Stimulated activated CD4-positive, alpha-beta T cell treated with anti-CD3 and anti-CD28 coated beads, TNF-alpha, amount 100 ng/mL, for 1 hour (primary cell): ENCODE results near the gene SKI.
"Not testable (repeated sequence)": the region's sequence is repeated elsewhere in the genome, so short reads cannot be mapped to it uniquely, and the experiment has no call there.

Experiments
- DNase-seq, 3 donors: peaks; one replicate each; pipeline ENCODE4 v3.0.0-alpha.2; 2020; ENCODE audit warnings: low read depth in 3 of 3, low spot score in 1 of 3

SKI gene

DNA sequence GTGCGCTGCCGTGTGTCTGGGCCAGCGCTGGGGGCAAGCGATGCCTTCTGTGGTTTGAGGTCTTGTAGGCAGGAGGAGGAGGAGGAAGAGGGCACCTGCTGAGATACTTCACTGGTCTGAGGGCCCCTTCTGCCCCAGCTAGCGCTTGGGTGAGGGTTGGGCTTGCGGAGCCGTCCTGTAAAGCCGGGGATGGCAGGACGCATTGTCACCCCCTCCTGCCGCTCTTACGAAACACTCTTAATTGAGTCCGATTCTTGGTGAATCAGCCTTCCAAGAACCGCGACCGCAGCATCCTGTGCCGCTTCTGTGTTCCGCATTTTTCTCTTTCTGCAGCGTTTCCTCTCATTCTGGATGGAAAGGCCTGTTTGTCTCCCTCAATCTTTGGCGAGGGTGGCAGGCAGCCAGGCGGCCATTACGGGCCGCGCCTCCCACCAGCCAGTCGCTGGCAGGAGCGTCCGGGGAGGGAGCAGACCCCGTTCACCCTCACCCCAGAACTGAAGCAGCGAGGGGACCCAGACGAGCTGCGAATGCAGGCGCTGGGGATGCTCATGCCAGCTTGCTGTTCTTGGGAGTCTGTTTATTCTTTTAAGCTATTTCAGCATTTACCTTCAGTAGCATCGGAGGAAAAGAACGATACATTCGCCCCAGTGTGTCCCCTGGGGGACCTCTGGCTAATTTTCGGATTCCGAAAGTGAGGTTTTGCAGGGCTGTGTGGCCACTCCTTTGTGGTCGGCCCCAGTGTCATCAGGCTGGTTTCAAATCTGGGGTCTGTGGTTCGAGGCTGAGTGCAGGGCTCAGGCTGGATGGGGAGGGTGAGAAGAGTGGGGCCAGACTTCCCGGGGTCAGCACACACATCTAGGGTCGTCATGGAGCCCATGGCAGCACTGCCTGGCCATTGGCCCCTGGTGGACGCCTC, 62.7 kb downstream of the SKI start:
- peak; percentile 40 to 55 (median 42) for DNase-seq

DNA sequence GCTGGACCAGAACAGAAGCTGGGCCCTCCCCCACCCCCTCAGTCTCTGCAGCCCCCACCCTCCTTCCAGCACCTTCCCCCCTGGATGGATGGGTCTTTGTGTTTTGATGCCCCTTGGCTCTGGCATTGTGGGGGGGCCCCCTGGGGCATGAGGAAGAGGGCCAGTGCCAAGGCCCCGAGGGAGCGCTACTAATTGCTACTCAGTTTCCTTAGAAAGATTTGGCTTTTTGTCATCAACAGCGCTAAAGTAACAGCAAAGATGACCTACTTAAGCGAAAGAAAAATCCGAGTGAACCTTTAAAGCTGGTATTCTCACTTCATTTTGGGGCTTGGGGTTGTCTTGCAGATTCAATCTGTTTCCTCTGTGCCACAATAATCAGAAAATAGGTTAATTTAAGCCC, 63.5 kb downstream of the SKI start:
- no peak for DNase-seq

DNA sequence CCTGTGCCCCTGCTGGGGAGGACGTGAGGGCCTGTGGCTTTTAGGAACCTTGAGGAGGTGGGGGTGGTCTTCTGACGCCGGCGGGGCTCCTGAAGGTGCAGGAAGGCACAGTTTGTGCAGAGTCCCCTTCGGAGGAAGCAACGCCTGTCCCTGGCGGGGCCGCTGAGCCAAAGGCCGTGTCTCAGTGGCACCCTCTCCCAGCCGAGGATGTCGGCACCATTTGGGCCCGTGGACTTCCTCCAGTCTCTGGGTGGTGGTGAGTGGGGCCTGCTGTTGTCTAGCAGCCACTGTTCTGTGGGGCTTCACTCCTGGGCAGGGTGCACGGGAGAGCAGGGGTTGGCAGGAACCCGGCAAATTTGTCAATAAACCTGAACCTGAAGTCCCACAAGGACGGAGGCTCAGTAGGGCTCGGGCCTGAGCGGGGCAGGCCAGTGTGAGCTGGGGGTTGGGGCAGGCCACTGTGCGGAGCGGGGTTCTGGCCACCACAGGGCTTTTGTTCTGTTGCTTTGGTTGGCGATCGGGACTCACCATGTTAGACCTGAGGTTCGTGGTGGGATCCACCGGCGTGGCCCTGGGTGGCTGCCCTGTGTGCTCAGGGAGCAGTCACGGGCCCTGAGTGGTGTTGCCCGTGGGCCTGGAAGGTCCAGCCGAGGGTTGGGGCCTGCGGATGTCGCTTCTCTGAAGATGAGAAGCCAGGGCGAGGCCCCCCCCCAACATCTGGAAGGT, 64.8 kb downstream of the SKI start:
- no peak for DNase-seq

DNA sequence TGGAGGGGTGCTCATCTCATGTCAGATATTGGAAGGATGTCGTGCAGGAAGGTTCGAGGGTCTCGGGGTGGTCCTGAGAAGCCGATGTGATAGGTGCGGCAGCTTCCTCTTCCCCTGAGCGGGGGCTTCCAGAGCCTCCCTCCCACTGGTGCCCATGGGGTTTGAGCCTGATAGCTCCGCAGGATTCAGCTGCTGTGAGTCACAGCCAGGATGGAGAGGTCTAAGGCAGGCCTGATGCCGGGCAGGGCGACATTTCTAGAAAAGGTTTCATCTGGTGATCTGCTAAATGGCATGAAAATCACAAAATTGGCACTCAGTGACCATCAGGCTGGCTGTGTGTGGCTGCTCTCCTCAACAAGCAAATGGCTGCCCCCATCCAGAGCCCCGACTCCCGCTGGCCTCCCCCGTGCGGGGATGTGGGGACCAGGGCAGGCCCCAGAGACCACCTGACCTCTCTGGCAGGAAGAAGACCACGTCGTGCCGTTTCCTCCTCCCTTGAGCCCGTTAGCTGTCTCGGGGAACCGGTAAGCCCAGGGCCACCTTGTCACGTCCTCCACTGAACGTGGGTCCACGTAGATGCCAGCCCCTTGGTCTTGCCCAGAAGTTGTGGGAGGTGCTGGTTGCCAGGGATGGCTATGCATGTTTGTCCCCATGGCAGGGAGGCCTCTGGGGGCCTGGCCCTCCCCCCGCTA, 66.1 kb downstream of the SKI start:
- no peak for DNase-seq

DNA sequence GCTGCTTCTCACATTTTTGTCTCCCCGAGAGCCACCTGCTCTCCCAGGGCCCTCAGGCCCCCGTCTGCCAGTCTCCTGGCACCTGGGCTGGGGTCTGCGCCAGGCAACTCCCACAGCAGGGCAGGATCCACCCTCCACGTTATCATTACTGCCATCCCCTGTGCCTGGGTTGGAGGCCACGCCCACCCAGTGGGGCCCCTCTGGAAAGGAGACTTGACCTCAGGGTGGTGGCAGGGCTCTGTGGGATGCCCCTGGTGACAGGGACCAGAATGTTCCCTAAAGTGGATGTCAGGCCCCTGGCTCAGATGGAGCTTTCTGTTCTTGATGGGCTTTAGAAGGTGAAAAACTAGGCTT, 66.6 kb downstream of the SKI start:
- no peak for DNase-seq

DNA sequence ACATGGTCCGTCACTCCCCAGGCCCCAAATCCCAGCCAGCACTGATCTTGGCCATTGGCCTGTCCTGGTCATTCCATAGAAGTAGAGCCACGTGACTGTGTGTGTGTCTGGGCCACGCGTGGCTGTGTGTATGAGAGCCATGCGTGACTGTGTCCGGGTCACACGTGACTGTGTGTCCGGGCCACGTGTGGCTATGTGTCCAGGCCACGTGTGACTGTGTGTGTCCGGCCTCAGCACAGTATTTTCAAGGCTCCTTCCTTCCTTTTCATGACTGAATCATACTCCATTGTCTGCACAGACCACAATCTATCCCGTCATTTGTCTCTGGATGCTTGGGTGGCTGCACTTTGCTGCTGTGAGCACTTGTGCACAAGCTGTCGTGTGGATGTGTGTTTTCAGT, 67.4 kb downstream of the SKI start:
- no peak for DNase-seq

DNA sequence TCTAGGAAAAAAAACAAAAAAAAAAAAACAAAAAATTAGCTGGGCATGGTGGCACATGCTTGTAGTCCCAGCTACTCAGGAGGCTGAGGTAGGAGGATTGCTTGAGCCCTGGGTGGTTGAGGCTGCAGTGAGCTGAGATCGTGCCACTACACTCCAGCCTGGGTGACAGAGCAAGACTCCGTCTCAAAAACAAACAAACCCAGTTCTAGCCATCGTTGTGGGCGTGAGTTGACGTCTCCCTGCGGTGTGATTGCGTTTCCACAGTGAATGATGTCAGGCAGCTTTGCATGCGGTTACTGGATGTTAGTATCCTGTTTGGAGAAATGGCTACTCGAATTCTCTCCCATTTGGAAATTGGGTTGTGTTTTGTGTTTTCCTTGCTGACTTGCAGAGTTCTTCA, 68.1 kb downstream of the SKI start:
- not testable (repeated sequence) for DNase-seq

DNA sequence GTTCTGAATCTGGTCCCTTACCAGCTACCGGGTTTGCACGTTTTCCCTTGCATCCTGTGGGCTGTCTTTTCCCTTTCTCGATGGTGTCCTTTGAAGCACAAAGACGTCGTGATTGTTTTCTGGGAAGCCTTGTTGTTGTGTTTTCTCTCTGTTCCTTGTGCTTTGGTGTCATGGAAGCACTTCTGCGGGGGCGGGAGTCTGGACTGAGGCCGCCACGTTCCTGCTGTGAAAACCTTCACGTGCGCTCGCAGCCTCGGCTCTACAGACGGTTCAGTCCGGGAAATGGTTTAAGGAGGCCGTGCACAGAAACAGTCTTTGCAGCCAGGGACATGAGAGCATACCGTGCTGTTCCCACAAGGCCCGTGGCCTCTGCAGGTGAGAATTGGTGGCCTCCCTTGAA, 68.5 kb downstream of the SKI start:
- no peak for DNase-seq

DNA sequence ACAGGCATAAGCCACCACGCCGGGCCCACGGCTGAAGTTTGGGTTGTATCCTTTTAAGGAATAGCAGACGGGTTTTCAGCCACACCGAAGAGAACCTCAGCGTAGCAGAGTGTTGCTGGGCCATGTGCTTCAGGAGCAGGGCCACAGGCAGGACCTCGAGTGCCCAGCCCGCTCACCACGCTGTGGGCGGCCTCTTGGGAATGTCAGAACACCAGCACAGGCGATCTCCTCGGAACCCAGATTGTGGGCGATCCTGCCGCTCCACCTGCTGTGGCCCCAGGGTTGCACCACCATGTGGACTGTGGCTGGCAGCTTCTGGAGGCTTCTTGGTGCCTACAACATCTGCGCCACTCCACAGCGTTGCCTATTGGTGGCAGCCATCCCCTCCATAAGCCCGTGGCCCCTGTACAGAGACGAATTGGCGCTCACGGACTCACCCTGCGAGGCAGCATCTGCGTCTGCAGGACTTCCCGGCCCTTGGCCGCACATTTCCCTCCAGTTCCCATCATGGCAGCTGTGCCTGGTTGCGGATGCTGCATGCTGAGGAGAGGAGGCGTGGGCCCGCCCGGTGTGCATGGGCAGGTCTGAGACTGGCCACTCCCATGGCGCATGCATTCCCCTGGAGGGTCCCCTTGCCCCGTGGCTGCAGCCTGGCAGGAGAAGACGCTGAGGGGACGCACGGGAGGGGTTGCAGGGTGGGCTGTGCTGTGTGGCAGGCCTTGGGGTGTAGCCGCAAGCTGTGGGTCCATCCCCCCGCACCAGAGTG, 69.3 kb downstream of the SKI start:
- DNase-seq = no peak

DNA sequence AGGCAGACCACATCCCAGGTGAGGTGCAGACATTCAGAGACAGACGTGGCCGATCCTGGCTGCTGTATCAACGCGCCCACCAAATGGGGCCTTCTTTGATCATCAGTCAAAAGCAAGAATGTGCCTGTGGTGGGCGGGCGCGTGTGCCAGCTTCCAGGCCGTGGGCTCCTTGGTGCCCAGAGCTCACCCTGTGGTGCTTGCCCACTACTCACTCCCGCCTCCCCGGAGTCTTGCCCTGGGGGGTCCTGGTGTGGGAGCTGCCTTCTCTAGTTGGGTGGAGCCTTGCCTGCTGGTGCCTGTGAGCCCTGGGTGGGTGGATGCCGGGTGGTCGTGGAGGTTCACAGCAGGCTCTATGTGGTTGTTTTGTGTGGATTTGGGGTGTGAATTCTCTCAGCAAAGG, 70.6 kb downstream of the SKI start:
- no peak for DNase-seq

DNA sequence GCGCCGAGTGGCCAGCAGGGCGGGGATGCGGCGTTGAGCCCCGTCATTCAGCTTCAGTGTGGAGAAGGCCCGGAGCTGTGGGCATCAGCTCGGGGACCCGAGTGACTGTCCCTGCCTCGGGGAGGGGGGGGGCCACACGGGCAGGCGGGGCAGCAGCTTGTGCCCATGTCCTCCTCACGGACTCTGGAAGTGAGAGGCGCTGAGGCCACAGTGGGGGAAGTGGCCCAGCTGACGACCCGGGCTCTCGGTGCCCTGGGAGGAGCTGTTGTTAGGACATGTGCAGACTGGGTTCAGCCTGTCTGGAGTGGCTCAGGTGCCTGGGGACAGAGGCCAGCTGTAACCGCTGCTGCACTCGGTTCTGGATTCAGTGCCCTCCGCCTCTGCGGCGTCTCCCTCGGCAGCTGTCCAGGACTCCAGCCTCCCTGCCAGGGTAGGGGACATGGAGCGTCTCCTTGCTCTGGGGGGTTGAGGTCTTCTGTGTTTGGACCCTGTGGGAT, 71.1 kb downstream of the SKI start:
- no peak for DNase-seq

DNA sequence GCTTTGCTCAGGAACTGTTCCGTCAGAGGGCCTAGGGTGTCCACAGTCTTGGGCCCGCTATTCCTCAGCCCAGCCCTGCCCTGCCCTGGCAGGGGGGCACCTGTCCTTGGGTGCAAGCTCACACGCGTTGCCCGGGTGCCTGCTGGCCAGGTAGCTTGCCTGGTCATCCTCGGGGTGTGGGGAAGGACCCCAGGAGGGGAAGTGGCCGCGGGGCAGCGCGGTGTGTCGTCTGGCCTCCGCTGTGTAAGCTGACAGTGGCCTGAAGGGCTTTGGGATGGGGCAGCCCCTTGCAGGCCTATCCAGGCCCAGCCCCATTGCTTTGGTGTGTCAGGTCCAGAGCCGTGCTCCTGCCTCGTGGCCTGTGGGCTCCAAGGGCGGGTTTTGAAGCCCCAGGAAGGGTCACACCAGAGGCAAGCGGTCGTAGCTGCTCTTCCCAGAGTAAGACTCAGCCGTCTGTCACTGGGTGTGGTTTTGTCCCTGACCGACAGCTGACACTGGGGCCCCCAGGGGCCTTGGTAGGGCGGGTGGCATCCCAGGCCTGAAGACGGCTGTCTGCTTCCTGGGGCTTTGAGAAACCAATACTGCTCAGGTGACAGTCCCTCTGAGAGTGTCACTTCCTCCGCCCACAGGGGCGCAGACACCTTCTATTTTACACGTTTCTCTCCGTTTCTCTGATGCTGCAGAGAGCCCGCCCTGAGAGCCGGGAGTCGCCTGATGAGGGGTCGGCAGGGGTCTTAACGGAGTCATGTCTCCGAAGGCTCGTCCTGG, 72.1 kb downstream of the SKI start:
- peak; percentile 52 to 58 (median 53) for DNase-seq

DNA sequence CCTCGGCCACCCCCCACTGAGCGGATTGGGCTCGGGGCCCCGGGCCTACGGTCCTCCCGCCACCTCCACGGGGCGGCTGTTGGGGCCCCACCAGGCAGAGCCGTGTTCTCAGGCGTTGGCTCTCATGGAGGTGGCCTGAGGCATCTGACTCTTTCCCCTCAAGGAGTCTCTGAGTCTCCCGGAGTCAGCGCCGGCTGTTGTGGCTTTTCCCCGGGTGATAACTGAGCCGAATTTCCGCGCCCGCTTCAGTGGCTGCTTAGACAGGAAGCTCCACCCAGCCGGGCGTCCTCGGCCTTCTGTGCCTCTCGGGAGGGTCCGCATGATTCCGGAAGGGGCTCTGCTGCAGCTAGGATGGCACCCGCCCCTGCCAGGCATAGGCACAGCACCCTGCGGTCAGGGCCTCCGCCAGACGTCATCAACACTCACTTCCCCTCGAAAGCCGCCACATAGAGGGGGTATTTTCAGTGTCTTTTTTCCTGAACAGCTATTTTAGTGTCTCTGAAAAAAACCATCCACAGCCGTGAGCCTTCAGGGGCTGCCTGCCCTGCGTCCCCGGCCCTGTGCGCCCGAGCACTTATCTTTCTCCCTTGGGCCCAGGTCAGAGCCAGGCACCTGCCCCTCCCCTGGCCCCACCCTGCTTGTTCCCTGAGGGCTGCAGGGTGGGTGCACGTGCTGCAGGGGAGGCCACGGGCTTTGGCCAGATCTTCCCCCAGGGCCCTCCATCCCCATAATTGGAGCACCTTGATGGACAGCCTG, 72.9 kb downstream of the SKI start:
- peak; percentile 59 to 92 (median 87) for DNase-seq

DNA sequence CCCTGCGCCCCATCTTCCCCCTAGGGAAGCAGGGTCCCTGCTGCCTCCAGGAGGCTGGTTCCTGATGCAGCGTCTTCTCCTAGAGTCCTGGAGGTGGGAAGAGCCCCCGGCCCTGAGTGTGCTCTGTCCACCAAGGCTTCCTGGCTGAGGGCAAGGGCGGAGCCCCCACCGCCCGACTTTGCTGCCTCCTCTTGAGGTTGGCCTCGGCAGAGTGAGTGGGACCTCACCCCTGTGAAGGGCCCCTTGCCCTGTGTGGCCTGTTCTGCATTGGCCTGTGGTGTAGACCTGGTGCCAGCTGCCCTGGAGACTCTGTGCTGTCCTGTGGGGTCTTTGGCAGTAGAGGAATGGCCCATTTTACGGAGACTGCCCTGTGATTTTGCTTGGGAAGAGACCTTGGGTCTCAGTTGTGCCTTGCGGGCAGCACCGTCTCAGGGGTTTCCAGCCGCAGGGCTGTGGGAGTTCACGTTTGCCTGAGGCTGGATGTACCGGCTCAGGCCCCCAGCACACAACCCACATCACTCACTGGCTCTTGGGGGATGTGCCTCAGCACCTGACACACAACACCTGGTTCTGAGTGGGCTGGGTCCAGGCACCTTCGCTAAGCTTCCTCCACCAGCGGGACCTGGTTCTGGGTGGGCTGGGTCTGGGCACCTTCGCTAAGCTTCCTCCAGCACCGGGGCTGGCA, 73.6 kb downstream of the SKI start:
- no peak for DNase-seq

DNA sequence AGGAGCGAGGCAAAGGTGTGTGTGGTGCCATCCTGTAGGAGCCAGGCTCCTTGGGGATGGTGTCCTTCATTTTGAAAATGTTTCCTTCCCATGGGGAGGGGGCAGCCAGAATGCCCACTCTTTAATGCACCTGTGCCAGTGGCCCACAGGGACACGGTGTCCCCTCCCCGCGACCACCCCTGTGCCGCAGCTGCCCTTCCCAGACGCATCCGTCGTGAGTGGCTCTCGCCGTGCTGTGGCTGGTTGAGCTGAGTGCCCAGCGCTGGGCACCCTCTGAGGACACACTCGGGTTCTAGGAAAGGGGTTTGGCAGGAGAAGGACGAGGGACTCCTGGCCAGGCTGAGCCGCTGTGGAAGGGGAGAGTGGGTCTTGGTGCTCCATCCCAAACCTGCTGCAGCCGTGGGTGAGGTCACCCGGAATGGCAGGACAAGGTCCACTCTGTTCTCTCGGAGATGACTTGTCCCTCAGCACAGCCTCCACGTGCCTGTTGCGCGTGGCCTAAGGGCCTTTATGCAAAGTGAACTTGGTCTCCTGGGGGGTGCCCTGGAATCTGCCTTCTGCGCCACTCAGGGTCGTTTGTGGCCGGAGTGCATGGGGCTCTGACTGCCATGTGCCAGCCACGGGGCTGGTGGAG, 74.3 kb downstream of the SKI start:
- DNase-seq = no peak

DNA sequence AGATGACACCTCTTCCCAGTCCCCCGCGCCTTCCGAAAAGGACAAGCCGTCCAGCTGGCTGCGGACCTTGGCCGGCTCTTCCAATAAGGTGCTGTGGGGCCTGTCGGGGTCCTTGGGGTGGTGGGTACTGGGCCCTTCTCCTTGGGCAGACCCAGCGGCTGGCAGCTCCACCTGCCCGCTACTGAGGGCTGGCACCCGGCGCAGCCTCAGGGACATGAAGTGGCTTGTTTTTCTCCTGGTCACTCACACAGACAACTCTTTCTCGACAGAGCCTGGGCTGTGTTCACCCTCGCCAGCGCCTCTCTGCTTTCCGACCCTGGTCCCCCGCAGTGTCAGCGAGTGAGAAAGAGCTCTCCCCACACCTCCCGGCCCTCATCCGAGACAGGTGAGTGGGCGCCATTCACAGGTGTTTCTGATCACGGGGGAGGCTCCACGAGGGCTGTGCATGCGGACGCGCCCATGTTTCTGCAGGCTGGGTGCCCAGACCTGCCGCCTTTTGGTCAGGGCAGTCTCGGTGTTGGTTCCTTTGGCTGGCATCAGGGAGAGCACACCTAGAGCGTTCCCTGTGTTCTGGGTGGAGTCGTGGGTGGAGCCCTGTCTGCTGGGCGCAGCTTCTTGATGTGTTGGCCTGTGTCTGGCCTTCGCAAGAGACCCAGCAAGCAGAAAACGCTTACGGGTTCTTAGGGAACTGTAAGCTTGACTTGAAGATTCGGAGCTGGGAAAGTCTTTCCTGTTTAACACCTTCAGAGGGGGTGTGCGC, 75.1 kb downstream of the SKI start:
- DNase-seq = no peak

DNA sequence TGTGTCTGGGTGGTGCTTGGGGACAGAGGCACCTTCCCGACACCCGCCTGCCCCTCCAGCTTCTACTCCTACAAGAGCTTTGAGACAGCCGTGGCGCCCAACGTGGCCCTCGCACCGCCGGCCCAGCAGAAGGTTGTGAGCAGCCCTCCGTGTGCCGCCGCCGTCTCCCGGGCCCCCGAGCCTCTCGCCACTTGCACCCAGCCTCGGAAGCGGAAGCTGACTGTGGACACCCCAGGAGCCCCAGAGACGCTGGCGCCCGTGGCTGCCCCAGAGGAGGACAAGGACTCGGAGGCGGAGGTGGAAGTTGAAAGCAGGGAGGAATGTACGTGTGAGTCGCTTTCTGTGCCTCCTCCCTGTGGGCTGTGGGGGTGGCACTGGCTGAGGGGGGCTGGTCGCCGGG, 75.7 kb downstream of the SKI start:
- no peak for DNase-seq

DNA sequence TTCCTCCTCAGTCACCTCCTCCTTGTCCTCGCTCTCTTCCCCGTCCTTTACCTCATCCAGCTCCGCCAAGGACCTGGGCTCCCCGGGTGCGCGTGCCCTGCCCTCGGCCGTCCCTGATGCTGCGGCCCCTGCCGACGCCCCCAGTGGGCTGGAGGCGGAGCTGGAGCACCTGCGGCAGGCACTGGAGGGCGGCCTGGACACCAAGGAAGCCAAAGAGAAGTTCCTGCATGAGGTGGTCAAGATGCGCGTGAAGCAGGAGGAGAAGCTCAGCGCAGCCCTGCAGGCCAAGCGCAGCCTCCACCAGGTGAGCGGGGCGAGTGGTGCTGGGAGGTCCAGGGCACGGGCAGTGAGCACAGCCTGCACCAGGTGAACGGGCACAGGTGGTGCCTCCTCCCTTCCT, 76.2 kb downstream of the SKI start:
- no peak for DNase-seq
